Effector memory CD4-positive, alpha-beta T cell (primary cell): ENCODE data around the gene CDT1.
A peak's percentile ranks its signal among the peaks of the same experiment; 100 is the strongest.

Experiments used
- DNase-seq, 3 donors: peaks; one replicate each; pipeline ENCODE4 v3.0.0-alpha.2; 2020
- H3K27ac ChIP-seq: 2 replicates; pipeline ENCODE4 v1.7.0; 2013; ENCODE audit warnings: mild to moderate bottlenecking, low read length, moderate library complexity; ENCODE audit not compliant: insufficient read depth, poor library complexity, severe bottlenecking
- H3K27me3 ChIP-seq: replicated peaks from 2 replicates; pipeline ENCODE4 v1.7.0; 2013; ENCODE audit warnings: mild to moderate bottlenecking, low read length; ENCODE audit not compliant: insufficient read depth, control insufficient read depth, poor library complexity, severe bottlenecking
- H3K36me3 ChIP-seq: 2 replicates; pipeline ENCODE4 v1.7.0; 2013; ENCODE audit warnings: mild to moderate bottlenecking, low read length, moderate library complexity; ENCODE audit not compliant: control insufficient read depth, insufficient read depth
- H3K4me1 ChIP-seq: 2 replicates; pipeline ENCODE4 v1.7.0; 2013; ENCODE audit warnings: low read length, mild to moderate bottlenecking; ENCODE audit not compliant: control insufficient read depth, insufficient read depth, poor library complexity, severe bottlenecking
- H3K4me3 ChIP-seq: 2 replicates; pipeline ENCODE4 v1.7.0; 2013; ENCODE audit warnings: low read length, low read depth, mild to moderate bottlenecking; ENCODE audit not compliant: insufficient read depth, poor library complexity, severe bottlenecking
- H3K9me3 ChIP-seq: 2 replicates; pipeline ENCODE4 v1.7.0; 2013; ENCODE audit warnings: mild to moderate bottlenecking, low read length, moderate library complexity; ENCODE audit not compliant: control insufficient read depth

CDT1 gene

GRCh38 chr16:88811769-88812512 lies 8.4 kb downstream of the CDT1 start, which contains the start of gene APRT:
Gene APRT, minus strand, starts transcription at chr16:88811928. Its CDS starts 29 bp downstream, at chr16:88811899.
- H3K4me3 ChIP-seq: peak within 1 kb of the TSS; percentile 94
- peak; percentile 93 for DNase-seq
- H3K4me1 ChIP-seq: peaks cover 18% of the 10 kb centered on the region
- peaks cover 14% of the 10 kb centered on the region for H3K36me3 ChIP-seq
- peak within 1 kb of the TSS; percentile 77 for H3K27ac ChIP-seq
- no peaks in the 10 kb centered on the region for H3K27me3 ChIP-seq
- H3K9me3 ChIP-seq: no peaks in the 10 kb centered on the region

- H3K36me3 ChIP-seq: peaks cover 14% of the 10 kb centered on the region
- peak overlapping the region; percentile 77 for H3K27ac ChIP-seq
- peak overlapping the region; percentile 94 for H3K4me3 ChIP-seq
- no peaks in the 10 kb centered on the region for H3K27me3 ChIP-seq
- peaks cover 18% of the 10 kb centered on the region for H3K4me1 ChIP-seq
- DNase-seq: no peak
- H3K9me3 ChIP-seq: no peaks in the 10 kb centered on the region
These were observed 9.1 kb downstream of the CDT1 start for GRCh38 chr16:88812513-88813268.

GRCh38 chr16:88813269-88814143 lies 9.9 kb downstream of the CDT1 start:
- H3K4me1 ChIP-seq: peaks cover 18% of the 10 kb centered on the region
- no peak overlapping the region for H3K4me3 ChIP-seq
- H3K27me3 ChIP-seq: no peaks in the 10 kb centered on the region
- H3K36me3 ChIP-seq: peaks cover 11% of the 10 kb centered on the region
- no peak overlapping the region for H3K27ac ChIP-seq
- no peaks in the 10 kb centered on the region for H3K9me3 ChIP-seq
- no peak for DNase-seq

- H3K36me3 ChIP-seq: peaks cover 7% of the 10 kb centered on the region
- H3K9me3 ChIP-seq: no peaks in the 10 kb centered on the region
- H3K27me3 ChIP-seq: no peaks in the 10 kb centered on the region
- no peak overlapping the region for H3K27ac ChIP-seq
- H3K4me1 ChIP-seq: peaks cover 18% of the 10 kb centered on the region
- no peak overlapping the region for H3K4me3 ChIP-seq
- no peak for DNase-seq
These were observed 10.5 kb downstream of the CDT1 start for GRCh38 chr16:88814144-88814502.

GRCh38 chr16:88815227-88815626 lies 11.6 kb downstream of the CDT1 start:
- Histone ChIP-seq H3K27me3 (no peaks in the 10 kb centered on the region), H3K4me3 (no peak overlapping the region), H3K4me1 (peaks cover 14% of the 10 kb centered on the region), H3K27ac (no peak overlapping the region), H3K9me3 (no peaks in the 10 kb centered on the region), H3K36me3 (no peaks in the 10 kb centered on the region)
- DNase-seq: no peak

- peaks cover 6% of the 10 kb centered on the region for H3K4me1 ChIP-seq
- H3K9me3 ChIP-seq: no peaks in the 10 kb centered on the region
- H3K36me3 ChIP-seq: no peaks in the 10 kb centered on the region
- H3K4me3 ChIP-seq: no peak overlapping the region
- no peak overlapping the region for H3K27ac ChIP-seq
- no peaks in the 10 kb centered on the region for H3K27me3 ChIP-seq
- DNase-seq: peak in 1 of 3 donors; percentile 10
These were observed 12.5 kb downstream of the CDT1 start for GRCh38 chr16:88815901-88816589.

GRCh38 chr16:88816736-88817535 lies 13.3 kb downstream of the CDT1 start:
- no peak for DNase-seq
- Histone ChIP-seq H3K36me3 (no peaks in the 10 kb centered on the region), H3K9me3 (no peaks in the 10 kb centered on the region), H3K27ac (no peak overlapping the region), H3K27me3 (no peaks in the 10 kb centered on the region), H3K4me1 (no peaks in the 10 kb centered on the region), H3K4me3 (no peak overlapping the region)

- DNase-seq: no peak
- H3K4me1 ChIP-seq: no peaks in the 10 kb centered on the region
- no peak overlapping the region for H3K27ac ChIP-seq
- H3K27me3 ChIP-seq: no peaks in the 10 kb centered on the region
- peaks cover 5% of the 10 kb centered on the region for H3K36me3 ChIP-seq
- no peaks in the 10 kb centered on the region for H3K9me3 ChIP-seq
- H3K4me3 ChIP-seq: no peak overlapping the region
These were observed 14.4 kb downstream of the CDT1 start for GRCh38 chr16:88817785-88818574.
